ENCODE measurements around the gene WARS2.

Gene WARS2

GRCh38 chr1:119081700-119082099 lies 58.8 kb downstream of the WARS2 start:
- no peak for DNase-seq (ENCODE audit: low spot score)

GRCh38 chr1:119081267-119081666 lies 59.2 kb downstream of the WARS2 start:
- DNase-seq (ENCODE audit: low spot score) = no peak

- DNase-seq (ENCODE audit: low spot score) = no peak
Measured at GRCh38 chr1:119080586-119080985, 59.9 kb downstream of the WARS2 start.

- DNase-seq (ENCODE audit: low spot score) = no peak
Measured at GRCh38 chr1:119079881-119080280, 60.6 kb downstream of the WARS2 start.

- no peak for DNase-seq (ENCODE audit: low spot score)
Measured at GRCh38 chr1:119075614-119076013, 64.8 kb downstream of the WARS2 start.

GRCh38 chr1:119071321-119071720 lies 69.1 kb downstream of the WARS2 start:
- DNase-seq (ENCODE audit: low spot score) = no peak

GRCh38 chr1:119069682-119070081 lies 70.8 kb downstream of the WARS2 start:
- DNase-seq (ENCODE audit: low spot score) = no peak

GRCh38 chr1:119068427-119068826 lies 72.0 kb downstream of the WARS2 start:
- DNase-seq (ENCODE audit: low spot score) = no peak

GRCh38 chr1:119061700-119062099 lies 78.8 kb downstream of the WARS2 start:
- DNase-seq (ENCODE audit: low spot score) = no peak

- DNase-seq (ENCODE audit: low spot score) = no peak
Measured at GRCh38 chr1:119055568-119055967, 84.9 kb downstream of the WARS2 start.

- no peak for DNase-seq (ENCODE audit: low spot score)
Measured at GRCh38 chr1:119053917-119054316, 86.5 kb downstream of the WARS2 start.

- no peak for DNase-seq (ENCODE audit: low spot score)
Measured at GRCh38 chr1:119052267-119052666, 88.2 kb downstream of the WARS2 start.

- DNase-seq (ENCODE audit: low spot score) = no peak
Measured at GRCh38 chr1:119048624-119049404, 91.6 kb downstream of the WARS2 start.

- DNase-seq (ENCODE audit: low spot score) = no peak
Measured at GRCh38 chr1:119046785-119047438, 93.5 kb downstream of the WARS2 start.

- DNase-seq (ENCODE audit: low spot score) = no peak
Measured at GRCh38 chr1:119046429-119046784, 94.0 kb downstream of the WARS2 start.

- DNase-seq (ENCODE audit: low spot score) = no peak
Measured at GRCh38 chr1:119045096-119045746, 95.2 kb downstream of the WARS2 start.

- no peak for DNase-seq (ENCODE audit: low spot score)
Measured at GRCh38 chr1:119040906-119041305, 99.5 kb downstream of the WARS2 start.

- DNase-seq (ENCODE audit: low spot score) = no peak
Measured at GRCh38 chr1:119040489-119040888, 100.0 kb downstream of the WARS2 start.

- DNase-seq (ENCODE audit: low spot score) = no peak
Measured at GRCh38 chr1:119038363-119038762, 102.1 kb downstream of the WARS2 start.

GRCh38 chr1:119034359-119034758 lies 106.1 kb downstream of the WARS2 start:
- no peak for DNase-seq (ENCODE audit: low spot score)

- DNase-seq (ENCODE audit: low spot score) = no peak
Measured at GRCh38 chr1:119032986-119033385, 107.5 kb downstream of the WARS2 start.

GRCh38 chr1:119027759-119028158 lies 112.7 kb downstream of the WARS2 start:
- DNase-seq (ENCODE audit: low spot score) = no peak

GRCh38 chr1:119026956-119027355 lies 113.5 kb downstream of the WARS2 start:
- no peak for DNase-seq (ENCODE audit: low spot score)
